ENCODE results near the gene CCR3.

DNA sequence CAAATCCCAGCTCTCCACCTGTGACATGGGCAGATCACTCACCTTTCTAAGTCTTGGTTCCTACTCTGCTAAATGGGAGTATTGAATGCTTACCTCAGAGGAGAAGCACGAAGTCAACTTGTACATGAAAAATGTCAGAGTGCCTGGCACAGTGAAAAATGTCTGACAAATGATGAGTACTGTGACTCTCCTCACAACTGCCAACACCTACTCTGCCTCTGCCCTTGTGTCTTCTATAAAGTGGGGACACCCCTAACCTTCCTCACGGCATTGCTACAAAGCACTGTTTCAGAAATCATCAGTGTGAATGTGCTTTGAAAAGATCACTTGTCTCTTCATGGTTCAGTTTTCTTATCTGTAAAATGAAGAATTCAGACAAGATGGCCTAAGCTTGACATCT lies 33.2 kb upstream of the CCR3 start:
- TF ChIP-seq POLR2AphosphoS5 (IDR thresholded peaks at IDR 0.05; ENCODE audit: borderline replicate concordance, low read depth, low read length), result no peak
- no peak for TF ChIP-seq EZH2 (IDR thresholded peaks at IDR 0.05)
- TF ChIP-seq FOXP2 (optimal IDR thresholded peaks at IDR 0.05; ENCODE audit: control extremely low read depth, extremely low read length, insufficient read depth), result no peak
